GM12875 (cell line): ENCODE data around the gene PAK1IP1.

Experiments
- H3K4me3 ChIP-seq: one replicate; pipeline ENCODE4 v1.5.1; 2011; ENCODE audit warnings: low read depth, low read length, control low read depth
- CTCF ChIP-seq: IDR thresholded peaks from 2 replicates; pipeline ENCODE4 v1.5.1; 2011; ENCODE audit warnings: low read depth, mild to moderate bottlenecking, control low read depth, inconsistent platforms, low read length, moderate library complexity, borderline replicate concordance; ENCODE audit not compliant: insufficient read depth

PAK1IP1 gene

GRCh38 chr6:10684618-10685017 is 10.2 kb upstream of the PAK1IP1 start:
- no peak for TF ChIP-seq CTCF
- H3K4me3 ChIP-seq: no peak overlapping the region

GRCh38 chr6:10685092-10685915 is 9.5 kb upstream of the PAK1IP1 start:
- H3K4me3 ChIP-seq: no peak overlapping the region
- no peak for TF ChIP-seq CTCF

- TF ChIP-seq CTCF: no peak
- H3K4me3 ChIP-seq: no peak overlapping the region
Measured at GRCh38 chr6:10686901-10687300, 7.9 kb upstream of the PAK1IP1 start.

GRCh38 chr6:10687582-10687981 is 7.2 kb upstream of the PAK1IP1 start:
- TF ChIP-seq CTCF: no peak
- H3K4me3 ChIP-seq: no peak overlapping the region

- TF ChIP-seq CTCF: no peak
- H3K4me3 ChIP-seq: no peak overlapping the region
Measured at GRCh38 chr6:10690651-10691445, 3.9 kb upstream of the PAK1IP1 start.

- H3K4me3 ChIP-seq: no peak overlapping the region
- no peak for TF ChIP-seq CTCF
Measured at GRCh38 chr6:10692965-10693538, 1.7 kb upstream of the PAK1IP1 start.
